K562 (cell line): ENCODE results near the gene POU3F1. TPM values are rescaled to one million over a fixed set of nuclear protein-coding genes. Genes with fewer than 3 reads are reported as not detected.

ENCODE experiments used
- ATAC-seq: fragments of 200-7000 bp; cut with Tn5 transposase; 3 replicates; pipeline ENCODE4 v1.9.1; 2020; ENCODE audit warnings: moderate library complexity
- BruUV-seq: library from RNA; stranded (reverse); fragments of 400-500 nt; replicated peaks from 2 replicates; lab custom pipeline; 2021; lab: Mats Ljungman, UMichigan
- CTCF ChIA-PET: fragments of 300-600 bp; formaldehyde crosslinking; extraction: SDS; loops from one replicate; lab custom pipeline; 2021; ENCODE audit warnings: low intra/inter-chr PET ratio; lab: Yijun Ruan, JAX
- POLR2A ChIA-PET: fragments of 300-600, 350-650 bp; sonication (Branson Sonifier 250); formaldehyde crosslinking; extraction: SDS; loops from one replicate; lab custom pipeline; 2021; ENCODE audit warnings: antibody characterized with exemption, inconsistent platforms; lab: Yijun Ruan, JAX
- DNase-seq, 4 experiments: peaks; one replicate each; pipeline versions ENCODE4 v3.0.0 to v3.0.0-alpha.2; 2011 to 2018; ENCODE audit warnings: low spot score in 3 of 4, mixed read lengths in 3 of 4; ENCODE audit errors: extremely low read depth in 1 of 4
- FAIRE-seq: peaks from 2 replicates; lab custom pipeline; 2011; peaks lifted over from hg19 to GRCh38; lab: Jason Lieb, UNC
- H2AFZ ChIP-seq: 2 replicates; pipeline ENCODE4 v1.6.0; 2011; ENCODE audit warnings: low read depth, low read length, control low read depth, inconsistent platforms
- H3K27ac ChIP-seq: fragments of 200-600 bp; 3 replicates; pipeline ENCODE4 v1.8.0; 2011; ENCODE audit warnings: low read depth, mild to moderate bottlenecking, control low read depth, inconsistent platforms, low read length, moderate library complexity, mixed read lengths; ENCODE audit errors: extremely low read depth
- H3K27me3 ChIP-seq, 2 experiments: fragments of 300-600 bp in 1 of 2; 2 replicates in 1 of 2; 3 replicates in 1 of 2; pipeline versions ENCODE4 v1.6.0 to v1.8.0; 2011; ENCODE audit warnings: inconsistent platforms in 2 of 2, low read length in 2 of 2, mild to moderate bottlenecking in 1 of 2, mixed read lengths in 1 of 2, moderate library complexity in 1 of 2; ENCODE audit not compliant: control insufficient read depth in 2 of 2, insufficient read depth in 2 of 2
- H3K36me3 ChIP-seq: fragments of 300-600 bp; 3 replicates; pipeline ENCODE4 v1.8.0; 2011; ENCODE audit warnings: mild to moderate bottlenecking, low read length, inconsistent platforms; ENCODE audit not compliant: control insufficient read depth, insufficient read depth
- H3K4me1 ChIP-seq, 2 experiments: fragments of 200-600 bp in 1 of 2; replicated peaks in 1 of 2; 2 replicates in 1 of 2; 3 replicates in 1 of 2; pipeline versions ENCODE4 v1.5.1 to v1.8.0; 2011; ENCODE audit warnings: inconsistent platforms in 2 of 2, low read length in 2 of 2, mild to moderate bottlenecking in 1 of 2, mixed read lengths in 1 of 2, moderate library complexity in 1 of 2; ENCODE audit not compliant: control insufficient read depth in 2 of 2, insufficient read depth in 2 of 2
- H3K4me2 ChIP-seq: 2 replicates; pipeline ENCODE4 v1.6.1; 2011; ENCODE audit warnings: low read length, control low read depth, inconsistent platforms, mixed read lengths; ENCODE audit not compliant: insufficient read depth
- H3K4me3 ChIP-seq: fragments of 200-600 bp; sonication (generic), shearing (Covaris generic); 2 replicates; pipeline ENCODE4 v1.5.1; 2016; ENCODE audit warnings: control low read depth, inconsistent platforms
- H3K79me2 ChIP-seq: fragments of 200-600 bp; 3 replicates; pipeline ENCODE4 v1.8.0; 2011; ENCODE audit warnings: low read length, inconsistent platforms; ENCODE audit not compliant: control insufficient read depth, insufficient read depth
- H3K9ac ChIP-seq, 2 experiments: 2 replicates each; pipeline versions ENCODE4 v1.6.0 to v1.6.1; 2011; ENCODE audit warnings: low read depth in 2 of 2, low read length in 2 of 2, control low read depth in 1 of 2, inconsistent platforms in 1 of 2, mild to moderate bottlenecking in 1 of 2, mixed read lengths in 1 of 2; ENCODE audit not compliant: insufficient read depth in 1 of 2
- H3K9me1 ChIP-seq: one replicate; pipeline ENCODE4 v1.6.0; 2011; ENCODE audit warnings: inconsistent platforms, mild to moderate bottlenecking, low read length, moderate library complexity; ENCODE audit not compliant: control insufficient read depth, insufficient read depth
- H3K9me3 ChIP-seq: replicated peaks from 2 replicates; pipeline ENCODE4 v1.5.1; 2011; ENCODE audit warnings: low read depth, low read length, inconsistent platforms; ENCODE audit not compliant: control insufficient read depth, insufficient read depth
- H4K20me1 ChIP-seq: replicated peaks from 2 replicates; pipeline ENCODE4 v1.6.1; 2011; ENCODE audit warnings: low read length, inconsistent platforms, mixed read lengths; ENCODE audit not compliant: control insufficient read depth, insufficient read depth
- BACH1 ChIP-seq: fragments of 200-800 bp; sonication (Bioruptor generic); IDR thresholded peaks from 2 replicates; pipeline ENCODE4 v1.6.1; 2016; ENCODE audit warnings: missing genetic modification characterization, missing compliant biosample characterization
- C11orf30 ChIP-seq: fragments of 450-650 bp; IDR thresholded peaks from 2 replicates; pipeline ENCODE4 v1.6.1; 2016; ENCODE audit warnings: low read depth, mild to moderate bottlenecking
- CBFB ChIP-seq: sonication (generic); formaldehyde crosslinking; IDR thresholded peaks from 2 replicates; pipeline ENCODE4 v1.4.0; 2020; ENCODE audit warnings: mild to moderate bottlenecking, missing genetic modification reagents
- FOXP1 ChIP-seq: sonication (generic); formaldehyde crosslinking; IDR thresholded peaks from 2 replicates; pipeline ENCODE4 v1.8.0; 2022; ENCODE audit warnings: mild to moderate bottlenecking, missing genetic modification reagents
- MAFF ChIP-seq: IDR thresholded peaks from 2 replicates; pipeline ENCODE4 v1.6.1; 2012; ENCODE audit warnings: low read length, improper control_type of control experiment
- MAFK ChIP-seq: IDR thresholded peaks from 2 replicates; pipeline ENCODE4 v1.6.1; 2011; ENCODE audit warnings: low read length, improper control_type of control experiment
- MYBL2 ChIP-seq, 2 experiments: fragments of 450-650 bp in 1 of 2; sonication (generic) in 1 of 2; formaldehyde crosslinking in 1 of 2; IDR thresholded peaks; 2 replicates each; pipeline versions ENCODE4 v1.6.1 to v1.8.1; 2017 to 2022; ENCODE audit warnings: borderline replicate concordance in 1 of 2, inconsistent platforms in 1 of 2, low read depth in 1 of 2, mild to moderate bottlenecking in 1 of 2, missing genetic modification reagents in 1 of 2, moderate library complexity in 1 of 2
- NFE2 ChIP-seq: IDR thresholded peaks from 2 replicates; pipeline ENCODE4 v1.6.1; 2014; ENCODE audit warnings: antibody characterized with exemption, low read depth
- RFX5 ChIP-seq: IDR thresholded peaks from 2 replicates; pipeline ENCODE4 v1.6.1; 2011; ENCODE audit warnings: low read depth, mild to moderate bottlenecking, improper control_type of control experiment, low read length
- SMARCA4 ChIP-seq: fragments of 450-650 bp; IDR thresholded peaks from 2 replicates; pipeline ENCODE4 v1.6.1; 2016
- SP1 ChIP-seq: sonication (generic); formaldehyde crosslinking; IDR thresholded peaks from 2 replicates; pipeline ENCODE4 v1.8.1; 2022; ENCODE audit warnings: mild to moderate bottlenecking, missing genetic modification reagents
- SRF ChIP-seq, 2 experiments: fragments of 250-450, 450-650 bp in 1 of 2; sonication (Bioruptor Pico) in 1 of 2; sonication (generic) in 1 of 2; formaldehyde crosslinking; IDR thresholded peaks; 2 replicates each; pipeline versions ENCODE4 v1.5.0 to v1.5.1; 2020 to 2022; ENCODE audit warnings: mild to moderate bottlenecking in 1 of 2, missing genetic modification reagents in 1 of 2
- ZNF253 ChIP-seq: fragments of 250-450 bp; sonication (Bioruptor Pico); conservative IDR thresholded peaks from 2 replicates; pipeline ENCODE4 v1.6.1; 2021; ENCODE audit warnings: mild to moderate bottlenecking
- ZNF316 ChIP-seq: fragments of 450-650 bp; IDR thresholded peaks from 2 replicates; pipeline ENCODE4 v1.6.1; 2016
- ZNF766 ChIP-seq: fragments of 200-800 bp; sonication (Bioruptor generic); conservative IDR thresholded peaks from 2 replicates; pipeline ENCODE4 v1.6.1; 2016; ENCODE audit warnings: missing genetic modification characterization, missing compliant biosample characterization
- WGBS: fragments of 100-300 bp; shearing (Covaris generic); methylation state at CpG from one replicate; pipeline ENCODE4 v1.1.6; 2016; ENCODE audit warnings: low coverage, mixed read lengths; ENCODE audit not compliant: insufficient coverage; ENCODE audit errors: missing lambda C conversion rate; 5-methylcytosine and 5-hydroxymethylcytosine counted together
- in situ Hi-C: fragments of 300-500 bp; cut with MboI; formaldehyde crosslinking; loops from 4 replicates; pipeline ENCODE4 v1.15.0; 2018; ENCODE audit warnings: inconsistent platforms, mixed read lengths
- intact Hi-C: fragments of 100-400 bp; cut with micrococcal nuclease; formaldehyde crosslinking; loops from 2 replicates; pipeline ENCODE4 v1.14.2; 2022
- polyA plus RNA-seq, 8 experiments: library from polyadenylated mRNA; depleted of rRNA in 4 of 8; stranded (reverse) in 5 of 8; unstranded in 3 of 8; fragments of >200 nt; fragmentation: Nextera tagmentation in 2 of 8; fragmentation: Illumina TruSeq in 1 of 8; extraction: Ambion mirVana in 2 of 8; extraction: Trizol in 1 of 8; gene quantifications; 2 replicates each; pipeline versions ENCODE4 v1.2.1 to v1.2.3, GENCODE V29; 2011 to 2014; ENCODE audit warnings: inconsistent platforms in 1 of 8, missing spikeins in 1 of 8
- total RNA-seq, 7 experiments: library from RNA; depleted of rRNA in 6 of 7; stranded (reverse); fragments of >200 nt in 6 of 7; fragmentation: Illumina TruSeq in 2 of 7; extraction: Trizol in 2 of 7; gene quantifications; 2 replicates each; pipeline versions ENCODE4 v1.2.1 to v1.2.3, GENCODE V29; 2011 to 2021; ENCODE audit warnings: low replicate concordance in 1 of 7
- TF ChIP-seq, protein P1 (sequence below), 2 experiments: fragments of 150-350 bp in 1 of 2; IDR thresholded peaks; 2 replicates each; pipeline ENCODE4 v1.6.1; 2012 to 2016; ENCODE audit warnings: low read depth in 2 of 2, low read length in 2 of 2, mild to moderate bottlenecking in 1 of 2, moderate library complexity in 1 of 2

POU3F1 gene
- total and polyA plus RNA-seq, 9 of the 15 experiments (the other 6 are each of a cell fraction or from before 2014, with no cell fraction given) = 0.09 TPM; not detected in 8

DNA sequence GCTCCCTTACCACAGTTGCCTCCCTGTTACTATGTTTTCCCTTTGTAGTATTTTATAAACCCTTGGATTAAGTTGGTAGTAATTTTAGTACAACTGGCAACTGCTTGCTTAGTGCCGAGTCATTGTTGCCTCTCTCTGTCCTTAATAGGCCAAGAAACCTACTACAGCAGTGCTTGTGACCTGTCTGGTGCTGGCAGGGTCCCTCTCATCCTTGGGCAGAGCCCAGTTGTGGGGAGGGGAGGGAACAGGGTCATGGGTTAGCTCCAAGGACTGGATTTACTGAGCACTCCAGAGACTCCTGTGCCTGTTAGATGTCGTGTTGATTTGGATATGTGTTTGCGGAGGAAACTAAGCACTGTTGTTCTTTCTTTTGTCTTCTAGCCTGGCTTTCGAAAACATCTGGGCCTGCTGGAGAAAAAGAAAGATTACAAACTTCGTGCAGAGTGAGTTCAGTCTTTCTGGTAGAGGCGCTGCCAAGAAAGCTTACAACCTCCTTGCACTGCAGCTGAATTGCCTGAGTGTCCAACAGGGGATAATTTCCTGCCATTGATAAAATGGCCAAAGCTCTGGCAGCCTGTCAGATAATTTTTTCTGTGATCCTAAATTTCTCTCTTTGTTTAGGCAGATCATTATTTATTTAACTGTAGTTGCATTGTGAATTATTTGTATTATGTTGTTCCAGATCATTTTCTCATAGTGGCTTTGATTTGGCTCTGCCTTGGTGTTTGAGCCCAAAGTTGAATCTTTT is 30.4 kb downstream of the POU3F1 start:
- ChIA-PET CTCF (no interaction called here), POLR2A (interaction anchor here (0.5 to 1.5 kb wide), 5 partner anchors 9 to 993 kb away, joined by 3 to 6 read pairs (median 3); partner anchors contain the start of gene SF3A3)
- no peaks in the 10 kb centered on the region for H3K9me3 ChIP-seq
- no peak for ATAC-seq
- in situ Hi-C loops (no loop called here), intact Hi-C loops (no loop called here)
- peak in 1 of 4 experiments; percentile 33 for DNase-seq
- 0 out of 2 replicates have a peak, but pooled peaks cover 7% of the 10 kb centered on the region for H4K20me1 ChIP-seq
- H3K27ac ChIP-seq = peak overlapping the region; percentile 59
- H2AFZ ChIP-seq = no peak overlapping the region
- FAIRE-seq = no peak
- no peaks in the 10 kb centered on the region for H3K9me1 ChIP-seq
- H3K79me2 ChIP-seq = peaks cover 78% of the 10 kb centered on the region
- WGBS = 77% methylated on average over 6 of the region's 6 CpGs
- H3K36me3 ChIP-seq = peaks cover 76% of the 10 kb centered on the region
- BruUV-seq = no TSS peak
- H3K4me3 ChIP-seq = no peak overlapping the region
- H3K9ac ChIP-seq = peak overlapping the region; percentile 54 to 67; a peak in 3 of 4 replicates
- H3K4me1 ChIP-seq = peaks cover 16 to 37% of the 10 kb centered on the region in 2 experiments; a peak in 4 of 5 replicates
- peak overlapping the region; percentile 99 for H3K4me2 ChIP-seq
- no peaks in the 10 kb centered on the region for H3K27me3 ChIP-seq
- TF ChIP-seq ZNF316 = peak; percentile 81
- TF ChIP-seq MYBL2 (IDR thresholded peaks at IDR 0.05; ENCODE audit: low read depth) = no peak
- no peak for TF ChIP-seq MYBL2 (CRISPR knock-in tag; IDR thresholded peaks at IDR 0.05; ENCODE audit: borderline replicate concordance)
- TF ChIP-seq BACH1 (tag) = peak; percentile 67
- no peak for TF ChIP-seq FOXP1
- peak; percentile 86 for TF ChIP-seq C11orf30
- no peak for TF ChIP-seq RFX5
- TF ChIP-seq MAFF = peak; percentile 81
- peak; percentile 57; the same call in 1 of the 2 replicates for TF ChIP-seq ZNF766 (CRISPR knock-in tag)
- no peak for TF ChIP-seq ZNF253 (CRISPR knock-in tag)
- peak in 1 of 2 experiments; percentile 55; a peak in 1 of 4 replicates for TF ChIP-seq SRF (CRISPR knock-in tag; IDR thresholded peaks at IDR 0.05)
- TF ChIP-seq SP1 = no peak
- TF ChIP-seq CBFB (CRISPR knock-in tag) = no peak
- TF ChIP-seq NFE2 = peak; percentile 91
- 0 out of 2 replicates have a peak, but pooled peaks have one; percentile 26 for TF ChIP-seq SMARCA4
- TF ChIP-seq, protein P1, sequence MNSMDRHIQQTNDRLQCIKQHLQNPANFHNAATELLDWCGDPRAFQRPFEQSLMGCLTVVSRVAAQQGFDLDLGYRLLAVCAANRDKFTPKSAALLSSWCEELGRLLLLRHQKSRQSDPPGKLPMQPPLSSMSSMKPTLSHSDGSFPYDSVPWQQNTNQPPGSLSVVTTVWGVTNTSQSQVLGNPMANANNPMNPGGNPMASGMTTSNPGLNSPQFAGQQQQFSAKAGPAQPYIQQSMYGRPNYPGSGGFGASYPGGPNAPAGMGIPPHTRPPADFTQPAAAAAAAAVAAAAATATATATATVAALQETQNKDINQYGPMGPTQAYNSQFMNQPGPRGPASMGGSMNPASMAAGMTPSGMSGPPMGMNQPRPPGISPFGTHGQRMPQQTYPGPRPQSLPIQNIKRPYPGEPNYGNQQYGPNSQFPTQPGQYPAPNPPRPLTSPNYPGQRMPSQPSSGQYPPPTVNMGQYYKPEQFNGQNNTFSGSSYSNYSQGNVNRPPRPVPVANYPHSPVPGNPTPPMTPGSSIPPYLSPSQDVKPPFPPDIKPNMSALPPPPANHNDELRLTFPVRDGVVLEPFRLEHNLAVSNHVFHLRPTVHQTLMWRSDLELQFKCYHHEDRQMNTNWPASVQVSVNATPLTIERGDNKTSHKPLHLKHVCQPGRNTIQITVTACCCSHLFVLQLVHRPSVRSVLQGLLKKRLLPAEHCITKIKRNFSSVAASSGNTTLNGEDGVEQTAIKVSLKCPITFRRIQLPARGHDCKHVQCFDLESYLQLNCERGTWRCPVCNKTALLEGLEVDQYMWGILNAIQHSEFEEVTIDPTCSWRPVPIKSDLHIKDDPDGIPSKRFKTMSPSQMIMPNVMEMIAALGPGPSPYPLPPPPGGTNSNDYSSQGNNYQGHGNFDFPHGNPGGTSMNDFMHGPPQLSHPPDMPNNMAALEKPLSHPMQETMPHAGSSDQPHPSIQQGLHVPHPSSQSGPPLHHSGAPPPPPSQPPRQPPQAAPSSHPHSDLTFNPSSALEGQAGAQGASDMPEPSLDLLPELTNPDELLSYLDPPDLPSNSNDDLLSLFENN (IDR thresholded peaks at IDR 0.05; ENCODE audit: low read depth in 2 of 2, low read length in 2 of 2) = no peak
- TF ChIP-seq MAFK = peak; percentile 80
